GM12878 (cell line): ENCODE results near the gene NTM. TPM values are rescaled to one million over a fixed set of nuclear protein-coding genes. Genes with fewer than 3 reads are reported as not detected.

ENCODE experiments used
- ATAC-seq: fragments of 200-7000 bp; cut with Tn5 transposase; 3 replicates; pipeline ENCODE4 v1.9.1; 2020; ENCODE audit warnings: mild to moderate bottlenecking, moderate library complexity
- BruUV-seq: library from RNA; stranded (reverse); fragments of 400-500 nt; replicated peaks from 2 replicates; lab custom pipeline; 2021; lab: Mats Ljungman, UMichigan
- CTCF ChIA-PET: fragments of 300-600 bp; sonication (Branson Sonifier 250); formaldehyde crosslinking; extraction: SDS; loops from one replicate; lab custom pipeline; 2021; ENCODE audit warnings: inconsistent platforms; lab: Yijun Ruan, JAX
- POLR2A ChIA-PET: fragments of 350-600 bp; formaldehyde crosslinking; extraction: SDS; loops from one replicate; lab custom pipeline; 2021; ENCODE audit warnings: inconsistent platforms; lab: Charles Lee
- RAD21 ChIA-PET: fragments of 300-600 bp; sonication (Branson Sonifier 250); formaldehyde crosslinking; loops from one replicate; lab custom pipeline; 2023; ENCODE audit warnings: antibody characterized with exemption; ENCODE audit not compliant: unreplicated experiment; lab: Charles Lee
- SMC1A ChIA-PET: fragments of 300-600 bp; sonication (Branson Sonifier 250); formaldehyde crosslinking; loops from one replicate; lab custom pipeline; 2023; ENCODE audit not compliant: unreplicated experiment, uncharacterized antibody; lab: Charles Lee
- DNase-seq: peaks from one replicate; pipeline ENCODE4 v3.0.0-alpha.2; 2011; ENCODE audit warnings: low read depth, low spot score
- FAIRE-seq: peaks from 3 replicates; lab custom pipeline; 2011; peaks lifted over from hg19 to GRCh38; lab: Jason Lieb, UNC
- H2AFZ ChIP-seq: 2 replicates; pipeline ENCODE4 v1.6.0; 2011; ENCODE audit warnings: low read depth, low read length, control low read depth; ENCODE audit not compliant: control insufficient read depth
- H3K27ac ChIP-seq: 2 replicates; pipeline ENCODE4 v1.5.1; 2011; ENCODE audit warnings: control low read depth; ENCODE audit not compliant: control insufficient read depth, insufficient read depth
- H3K27me3 ChIP-seq, 2 experiments: replicated peaks in 1 of 2; 2 replicates each; pipeline versions ENCODE4 v1.6.0 to v1.6.1; 2011; ENCODE audit warnings: low read length in 1 of 2; ENCODE audit not compliant: control insufficient read depth in 2 of 2, insufficient read depth in 2 of 2
- H3K36me3 ChIP-seq, 2 experiments: 2 replicates each; pipeline ENCODE4 v1.5.1; 2011; ENCODE audit warnings: low read length in 1 of 2; ENCODE audit not compliant: control insufficient read depth in 2 of 2, insufficient read depth in 2 of 2
- H3K4me1 ChIP-seq: 2 replicates; pipeline ENCODE4 v1.6.1; 2011; ENCODE audit warnings: mild to moderate bottlenecking, low read length, moderate library complexity, mixed read lengths; ENCODE audit not compliant: control insufficient read depth, insufficient read depth
- H3K4me2 ChIP-seq: 2 replicates; pipeline ENCODE4 v1.6.0; 2011; ENCODE audit warnings: control low read depth; ENCODE audit not compliant: control insufficient read depth, insufficient read depth
- H3K4me3 ChIP-seq: fragments of 200-600 bp; sonication (generic); 2 replicates; pipeline ENCODE4 v1.5.1; 2016
- H3K79me2 ChIP-seq: 2 replicates; pipeline ENCODE4 v1.6.0; 2011; ENCODE audit warnings: low read length; ENCODE audit not compliant: control insufficient read depth, insufficient read depth
- H3K9ac ChIP-seq: 2 replicates; pipeline ENCODE4 v1.8.0; 2011; ENCODE audit warnings: low read length, control low read depth, mixed read lengths; ENCODE audit not compliant: control insufficient read depth, insufficient read depth
- H3K9me3 ChIP-seq: replicated peaks from 3 replicates; pipeline ENCODE4 v1.5.1; 2011; ENCODE audit warnings: mild to moderate bottlenecking, low read length; ENCODE audit not compliant: control insufficient read depth, insufficient read depth
- H4K20me1 ChIP-seq: 2 replicates; pipeline ENCODE4 v1.6.0; 2011; ENCODE audit not compliant: control insufficient read depth, insufficient read depth
- CBX5 ChIP-seq: sonication (generic); IDR thresholded peaks from 2 replicates; pipeline ENCODE4 v1.6.1; 2016; ENCODE audit warnings: low read depth, moderate library complexity, mild to moderate bottlenecking, inconsistent platforms
- E2F4 ChIP-seq: IDR thresholded peaks from 2 replicates; pipeline ENCODE4 v1.6.1; 2012; ENCODE audit warnings: low read depth, low read length, improper control_type of control experiment
- FOS ChIP-seq: IDR thresholded peaks from 3 replicates; pipeline ENCODE4 v1.6.1; 2011; ENCODE audit warnings: borderline replicate concordance; ENCODE audit not compliant: insufficient read length; ENCODE audit errors: extremely low read depth
- MLLT1 ChIP-seq: fragments of 450-650 bp; IDR thresholded peaks from 2 replicates; pipeline ENCODE4 v1.6.1; 2016; ENCODE audit warnings: mild to moderate bottlenecking
- TBL1XR1 ChIP-seq: IDR thresholded peaks from 2 replicates; pipeline ENCODE4 v1.6.1; 2012; ENCODE audit warnings: low read depth, low read length, improper control_type of control experiment
- whole genome bisulfite sequencing: methylation state at CpG from one replicate; pipeline ENCODE4 v1.1.6; 2016; ENCODE audit warnings: low lambda C conversion rate; ENCODE audit not compliant: insufficient replicate concordance, insufficient coverage; ENCODE audit errors: missing lambda C conversion rate; 5-methylcytosine and 5-hydroxymethylcytosine counted together
- in situ Hi-C: fragments of 300-500 bp; cut with MboI; formaldehyde crosslinking; loops from 9 replicates; pipeline ENCODE4 v1.14.3; 2018; ENCODE audit warnings: mixed read lengths
- intact Hi-C: fragments of 100-400 bp; cut with micrococcal nuclease; formaldehyde crosslinking; loops from one replicate; pipeline ENCODE4 v1.14.2; 2022; ENCODE audit not compliant: unreplicated experiment
- polyA plus RNA-seq, 11 experiments: library from polyadenylated mRNA; depleted of rRNA in 4 of 11; unstranded in 6 of 11; stranded (reverse) in 5 of 11; fragments of >200 nt; fragmentation: Nextera tagmentation in 4 of 11; fragmentation: Illumina TruSeq in 1 of 11; extraction: Ambion mirVana in 4 of 11; extraction: Trizol in 1 of 11; gene quantifications; 1 replicate in 1 of 11; 2 replicates in 10 of 11; pipeline versions ENCODE4 v1.2.1 to v1.2.3, GENCODE V29; 2011 to 2016; ENCODE audit warnings: inconsistent platforms in 2 of 11, missing spikeins in 2 of 11, low read depth in 1 of 11
- total RNA-seq, 4 experiments: library from RNA; depleted of rRNA in 3 of 4; stranded (reverse); fragments of >200 nt in 3 of 4; fragmentation: Illumina TruSeq in 1 of 4; extraction: Trizol in 1 of 4; gene quantifications; 2 replicates each; pipeline versions ENCODE4 v1.2.1 to v1.2.3, GENCODE V29; 2013 to 2021

NTM gene
- total and polyA plus RNA-seq, 10 of the 15 experiments (the other 5 are each of a cell fraction or from before 2014, with no cell fraction given): not detected

DNA sequence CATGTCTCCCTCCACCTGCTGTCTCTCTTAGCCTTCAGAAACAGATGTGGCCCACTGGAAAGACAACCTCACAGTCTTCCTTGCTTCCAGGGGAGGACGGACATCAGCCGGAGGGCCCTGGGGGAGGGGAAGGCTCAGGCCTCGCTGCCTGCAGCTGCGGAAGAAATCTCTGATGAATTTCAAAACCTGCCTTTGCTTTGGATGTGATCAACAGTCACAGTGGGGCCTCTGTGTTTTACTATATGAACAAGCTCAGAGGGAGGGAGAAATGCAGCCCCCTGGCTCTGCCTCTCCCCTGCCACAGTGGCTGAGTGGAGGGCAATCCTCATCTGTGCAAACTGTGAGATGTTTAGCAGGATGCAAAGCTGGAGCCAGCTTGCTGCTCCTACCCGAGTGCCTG is 282.8 kb downstream of the NTM start:
- Histone ChIP-seq H3K4me1 (0 out of 2 replicates have a peak, but pooled peaks cover 2% of the 10 kb centered on the region), H3K27me3 (peaks cover 0 to 2% of the 10 kb centered on the region in 2 experiments; a peak in 2 of 4 replicates), H3K4me2 (no peak overlapping the region), H4K20me1 (no peaks in the 10 kb centered on the region), H3K4me3 (no peak overlapping the region), H3K79me2 (no peaks in the 10 kb centered on the region), H3K27ac (no peak overlapping the region), H2AFZ (no peak overlapping the region), H3K9me3 (no peaks in the 10 kb centered on the region), H3K9ac (no peak overlapping the region), H3K36me3 (no peaks in the 10 kb centered on the region)
- POLR2A ChIA-PET: no interaction called here
- in situ Hi-C loops: no loop called here
- FAIRE-seq: no peak
- CTCF ChIA-PET: interaction anchor here (1.1 kb wide), 1 partner anchor 21 kb away, joined by 4 read pairs; no protein-coding TSS in a partner anchor
- SMC1A ChIA-PET: no interaction called here
- TF ChIP-seq TBL1XR1 (no peak), E2F4 (no peak), MLLT1 (no peak), FOS (no peak), CBX5 (no peak)
- intact Hi-C loops: no loop called here
- ATAC-seq: no peak
- BruUV-seq: no TSS peak
- no peak for DNase-seq
- WGBS: 50% methylated on average over 5 of the region's 5 CpGs
- RAD21 ChIA-PET: no interaction called here
